K562 (cell line): ENCODE data around the gene RAI1. TPM values are rescaled to one million over a fixed set of nuclear protein-coding genes. Genes with fewer than 3 reads are reported as not detected.

Source experiments
- CCAR2 ChIP-seq: fragments of 200-400 bp; formaldehyde crosslinking; IDR thresholded peaks from 2 replicates; pipeline ENCODE4 v1.6.1; 2017; ENCODE audit warnings: mild to moderate bottlenecking, low read depth, low read length
- CHD4 ChIP-seq: fragments of 200-600 bp; sonication (generic); IDR thresholded peaks from 3 replicates; pipeline ENCODE4 v1.6.1; 2012; ENCODE audit warnings: low read depth, mild to moderate bottlenecking, mixed read lengths, low read length, inconsistent platforms; ENCODE audit not compliant: insufficient read depth, insufficient replicate concordance, poor library complexity, severe bottlenecking
- HMBOX1 ChIP-seq: sonication (generic); IDR thresholded peaks from 2 replicates; pipeline ENCODE4 v1.6.1; 2016
- KDM5B ChIP-seq: fragments of 200-600 bp; sonication (generic); IDR thresholded peaks from 2 replicates; pipeline ENCODE4 v1.6.1; 2012; ENCODE audit warnings: low read depth, mild to moderate bottlenecking, moderate library complexity, low read length, control low read depth, inconsistent platforms; ENCODE audit not compliant: insufficient replicate concordance
- PKNOX1 ChIP-seq: fragments of 450-650 bp; IDR thresholded peaks from 2 replicates; pipeline ENCODE4 v1.6.1; 2016
- RB1 ChIP-seq: fragments of 450-650 bp; IDR thresholded peaks from 2 replicates; pipeline ENCODE4 v1.6.1; 2017; ENCODE audit warnings: low read depth, mild to moderate bottlenecking
- polyA plus RNA-seq, 8 experiments: library from polyadenylated mRNA; depleted of rRNA in 4 of 8; stranded (reverse) in 5 of 8; unstranded in 3 of 8; fragments of >200 nt; fragmentation: Nextera tagmentation in 2 of 8; fragmentation: Illumina TruSeq in 1 of 8; extraction: Ambion mirVana in 2 of 8; extraction: Trizol in 1 of 8; gene quantifications; 2 replicates each; pipeline versions ENCODE4 v1.2.1 to v1.2.3, GENCODE V29; 2011 to 2014; ENCODE audit warnings: inconsistent platforms in 1 of 8, missing spikeins in 1 of 8
- total RNA-seq, 7 experiments: library from RNA; depleted of rRNA in 6 of 7; stranded (reverse); fragments of >200 nt in 6 of 7; fragmentation: Illumina TruSeq in 2 of 7; extraction: Trizol in 2 of 7; gene quantifications; 2 replicates each; pipeline versions ENCODE4 v1.2.1 to v1.2.3, GENCODE V29; 2011 to 2021; ENCODE audit warnings: low replicate concordance in 1 of 7
- TF ChIP-seq, protein P1 (sequence below), 2 experiments: fragments of 450-650 bp; IDR thresholded peaks; 2 replicates each; pipeline ENCODE4 v1.6.1; 2018; ENCODE audit warnings: mild to moderate bottlenecking in 2 of 2, low read depth in 1 of 2; ENCODE audit not compliant: partially characterized antibody in 2 of 2

Gene RAI1
- total and polyA plus RNA-seq, 9 of the 15 experiments (the other 6 are each of a cell fraction or from before 2014, with no cell fraction given): 0.68 to 19.9 (median 5.5) TPM

- TF ChIP-seq, protein P1, sequence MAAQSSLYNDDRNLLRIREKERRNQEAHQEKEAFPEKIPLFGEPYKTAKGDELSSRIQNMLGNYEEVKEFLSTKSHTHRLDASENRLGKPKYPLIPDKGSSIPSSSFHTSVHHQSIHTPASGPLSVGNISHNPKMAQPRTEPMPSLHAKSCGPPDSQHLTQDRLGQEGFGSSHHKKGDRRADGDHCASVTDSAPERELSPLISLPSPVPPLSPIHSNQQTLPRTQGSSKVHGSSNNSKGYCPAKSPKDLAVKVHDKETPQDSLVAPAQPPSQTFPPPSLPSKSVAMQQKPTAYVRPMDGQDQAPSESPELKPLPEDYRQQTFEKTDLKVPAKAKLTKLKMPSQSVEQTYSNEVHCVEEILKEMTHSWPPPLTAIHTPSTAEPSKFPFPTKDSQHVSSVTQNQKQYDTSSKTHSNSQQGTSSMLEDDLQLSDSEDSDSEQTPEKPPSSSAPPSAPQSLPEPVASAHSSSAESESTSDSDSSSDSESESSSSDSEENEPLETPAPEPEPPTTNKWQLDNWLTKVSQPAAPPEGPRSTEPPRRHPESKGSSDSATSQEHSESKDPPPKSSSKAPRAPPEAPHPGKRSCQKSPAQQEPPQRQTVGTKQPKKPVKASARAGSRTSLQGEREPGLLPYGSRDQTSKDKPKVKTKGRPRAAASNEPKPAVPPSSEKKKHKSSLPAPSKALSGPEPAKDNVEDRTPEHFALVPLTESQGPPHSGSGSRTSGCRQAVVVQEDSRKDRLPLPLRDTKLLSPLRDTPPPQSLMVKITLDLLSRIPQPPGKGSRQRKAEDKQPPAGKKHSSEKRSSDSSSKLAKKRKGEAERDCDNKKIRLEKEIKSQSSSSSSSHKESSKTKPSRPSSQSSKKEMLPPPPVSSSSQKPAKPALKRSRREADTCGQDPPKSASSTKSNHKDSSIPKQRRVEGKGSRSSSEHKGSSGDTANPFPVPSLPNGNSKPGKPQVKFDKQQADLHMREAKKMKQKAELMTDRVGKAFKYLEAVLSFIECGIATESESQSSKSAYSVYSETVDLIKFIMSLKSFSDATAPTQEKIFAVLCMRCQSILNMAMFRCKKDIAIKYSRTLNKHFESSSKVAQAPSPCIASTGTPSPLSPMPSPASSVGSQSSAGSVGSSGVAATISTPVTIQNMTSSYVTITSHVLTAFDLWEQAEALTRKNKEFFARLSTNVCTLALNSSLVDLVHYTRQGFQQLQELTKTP (IDR thresholded peaks at IDR 0.05; ENCODE audit: low read depth in 1 of 2, partially characterized antibody in 2 of 2): no peak
- TF ChIP-seq RB1: no peak
- TF ChIP-seq PKNOX1: no peak
- no peak for TF ChIP-seq KDM5B
- TF ChIP-seq CCAR2: no peak
- TF ChIP-seq HMBOX1: no peak
- TF ChIP-seq CHD4: no peak
- TF ChIP-seq, all 486 proteins: peak for 0
Measured at GRCh38 chr17:17758941-17759563, 77.8 kb downstream of the RAI1 start (continued).
